DND-41 (cell line): ENCODE data around the gene PRTN3.

Source experiments
- EZH2 ChIP-seq: IDR thresholded peaks from 3 replicates; pipeline ENCODE4 v1.6.1; 2012; ENCODE audit warnings: borderline replicate concordance, low read depth, mild to moderate bottlenecking, moderate library complexity, low read length, inconsistent platforms; ENCODE audit not compliant: severe bottlenecking
- TF ChIP-seq, protein P1 (sequence below): IDR thresholded peaks from 2 replicates; pipeline ENCODE4 v1.5.1; 2012; ENCODE audit warnings: borderline replicate concordance, low read length, moderate library complexity, mild to moderate bottlenecking; ENCODE audit not compliant: poor library complexity, severe bottlenecking; ENCODE audit errors: extremely low read depth

DNA sequence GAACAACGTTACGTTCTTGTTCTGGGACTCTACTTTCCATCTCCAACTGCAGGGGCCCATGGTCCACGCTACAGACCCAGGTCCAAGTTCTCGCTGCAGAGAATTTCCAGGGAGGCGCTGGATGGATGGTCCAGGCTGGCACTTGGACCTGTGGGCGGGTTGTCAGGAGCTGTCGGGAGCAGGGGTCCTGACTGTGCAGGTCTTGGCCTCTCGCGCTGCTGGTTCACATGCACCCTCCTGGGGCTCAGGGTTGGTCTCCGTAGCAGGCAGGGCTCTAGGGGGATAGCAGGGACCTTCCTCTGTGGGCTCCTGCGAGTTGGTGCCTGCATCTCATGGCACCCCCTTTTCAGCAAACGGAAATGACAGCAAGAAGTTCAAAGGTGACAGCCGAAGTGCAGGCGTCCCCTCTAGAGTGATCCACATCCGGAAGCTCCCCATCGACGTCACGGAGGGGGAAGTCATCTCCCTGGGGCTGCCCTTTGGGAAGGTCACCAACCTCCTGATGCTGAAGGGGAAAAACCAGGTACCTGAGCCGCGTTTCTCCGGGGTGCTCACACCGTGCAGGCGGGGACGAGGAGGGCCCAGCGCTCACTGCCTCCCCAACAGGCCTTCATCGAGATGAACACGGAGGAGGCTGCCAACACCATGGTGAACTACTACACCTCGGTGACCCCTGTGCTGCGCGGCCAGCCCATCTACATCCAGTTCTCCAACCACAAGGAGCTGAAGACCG, 36.9 kb upstream of the PRTN3 start:
- TF ChIP-seq, protein P1, sequence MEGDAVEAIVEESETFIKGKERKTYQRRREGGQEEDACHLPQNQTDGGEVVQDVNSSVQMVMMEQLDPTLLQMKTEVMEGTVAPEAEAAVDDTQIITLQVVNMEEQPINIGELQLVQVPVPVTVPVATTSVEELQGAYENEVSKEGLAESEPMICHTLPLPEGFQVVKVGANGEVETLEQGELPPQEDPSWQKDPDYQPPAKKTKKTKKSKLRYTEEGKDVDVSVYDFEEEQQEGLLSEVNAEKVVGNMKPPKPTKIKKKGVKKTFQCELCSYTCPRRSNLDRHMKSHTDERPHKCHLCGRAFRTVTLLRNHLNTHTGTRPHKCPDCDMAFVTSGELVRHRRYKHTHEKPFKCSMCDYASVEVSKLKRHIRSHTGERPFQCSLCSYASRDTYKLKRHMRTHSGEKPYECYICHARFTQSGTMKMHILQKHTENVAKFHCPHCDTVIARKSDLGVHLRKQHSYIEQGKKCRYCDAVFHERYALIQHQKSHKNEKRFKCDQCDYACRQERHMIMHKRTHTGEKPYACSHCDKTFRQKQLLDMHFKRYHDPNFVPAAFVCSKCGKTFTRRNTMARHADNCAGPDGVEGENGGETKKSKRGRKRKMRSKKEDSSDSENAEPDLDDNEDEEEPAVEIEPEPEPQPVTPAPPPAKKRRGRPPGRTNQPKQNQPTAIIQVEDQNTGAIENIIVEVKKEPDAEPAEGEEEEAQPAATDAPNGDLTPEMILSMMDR: no peak
- no peak for TF ChIP-seq EZH2
